GM10248 (cell line): Measurements from ENCODE around the gene RHBDL3.

Source experiments
- CTCF ChIA-PET: fragments of 300-600 bp; sonication (Branson Sonifier 250); formaldehyde crosslinking; extraction: SDS; loops from one replicate; lab custom pipeline; 2021; ENCODE audit warnings: antibody characterized with exemption; lab: Yijun Ruan, JAX
- POLR2A ChIA-PET: fragments of 350-650 bp; sonication (Branson Sonifier 250); formaldehyde crosslinking; extraction: SDS; loops from one replicate; lab custom pipeline; 2020; ENCODE audit warnings: antibody characterized with exemption; lab: Yijun Ruan, JAX
- DNase-seq: peaks from one replicate; pipeline ENCODE4 v3.0.0; 2012; ENCODE audit errors: extremely low spot score
- TF ChIP-seq, protein P1 (sequence below): IDR thresholded peaks from 2 replicates; pipeline ENCODE4 v1.5.1; 2012; ENCODE audit warnings: mild to moderate bottlenecking, low read depth; ENCODE audit errors: extremely low read depth, missing control alignments, control extremely low read depth

The RHBDL3 gene

DNA sequence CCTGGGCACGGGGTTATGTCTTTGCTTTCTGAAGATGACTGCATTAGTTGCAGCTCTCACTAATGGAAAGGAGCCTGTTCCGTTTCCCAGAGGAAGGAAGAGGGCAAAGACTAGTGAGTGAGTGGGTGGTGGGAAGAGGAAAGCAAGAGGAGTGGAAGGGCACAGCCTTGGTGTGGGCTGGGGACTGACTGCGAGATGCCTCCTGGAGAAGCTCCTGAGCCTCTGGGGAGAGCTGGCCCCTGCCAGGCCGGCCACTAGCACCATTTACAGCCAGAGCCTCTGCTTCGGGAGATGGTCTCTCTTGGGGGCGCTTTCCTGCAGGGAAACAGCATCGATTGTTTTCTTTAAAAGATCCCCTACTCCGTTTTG is 825 bp upstream of the RHBDL3 start:
- ChIA-PET CTCF (no interaction called here), POLR2A (no interaction called here)
- DNase-seq: no peak
- TF ChIP-seq, protein P1, sequence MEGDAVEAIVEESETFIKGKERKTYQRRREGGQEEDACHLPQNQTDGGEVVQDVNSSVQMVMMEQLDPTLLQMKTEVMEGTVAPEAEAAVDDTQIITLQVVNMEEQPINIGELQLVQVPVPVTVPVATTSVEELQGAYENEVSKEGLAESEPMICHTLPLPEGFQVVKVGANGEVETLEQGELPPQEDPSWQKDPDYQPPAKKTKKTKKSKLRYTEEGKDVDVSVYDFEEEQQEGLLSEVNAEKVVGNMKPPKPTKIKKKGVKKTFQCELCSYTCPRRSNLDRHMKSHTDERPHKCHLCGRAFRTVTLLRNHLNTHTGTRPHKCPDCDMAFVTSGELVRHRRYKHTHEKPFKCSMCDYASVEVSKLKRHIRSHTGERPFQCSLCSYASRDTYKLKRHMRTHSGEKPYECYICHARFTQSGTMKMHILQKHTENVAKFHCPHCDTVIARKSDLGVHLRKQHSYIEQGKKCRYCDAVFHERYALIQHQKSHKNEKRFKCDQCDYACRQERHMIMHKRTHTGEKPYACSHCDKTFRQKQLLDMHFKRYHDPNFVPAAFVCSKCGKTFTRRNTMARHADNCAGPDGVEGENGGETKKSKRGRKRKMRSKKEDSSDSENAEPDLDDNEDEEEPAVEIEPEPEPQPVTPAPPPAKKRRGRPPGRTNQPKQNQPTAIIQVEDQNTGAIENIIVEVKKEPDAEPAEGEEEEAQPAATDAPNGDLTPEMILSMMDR: no peak

DNA sequence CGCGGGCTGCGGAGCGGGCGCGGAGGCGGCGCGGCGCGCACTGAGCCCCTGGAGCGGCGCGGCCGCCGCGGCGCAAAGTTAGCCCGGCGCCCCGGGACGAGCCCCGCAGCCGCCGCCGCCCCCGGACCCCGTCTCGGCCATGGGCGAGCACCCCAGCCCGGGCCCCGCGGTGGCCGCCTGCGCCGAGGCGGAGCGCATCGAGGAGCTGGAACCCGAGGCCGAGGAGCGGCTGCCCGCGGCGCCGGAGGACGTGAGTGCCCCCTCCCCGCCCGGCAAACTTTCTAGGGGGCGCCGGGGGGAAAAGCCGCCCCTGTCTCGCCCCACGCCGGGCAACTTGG is 388 bp downstream of the RHBDL3 start:
- POLR2A ChIA-PET: no interaction called here
- TF ChIP-seq, protein P1: no peak
- CTCF ChIA-PET: no interaction called here
- DNase-seq: no peak

DNA sequence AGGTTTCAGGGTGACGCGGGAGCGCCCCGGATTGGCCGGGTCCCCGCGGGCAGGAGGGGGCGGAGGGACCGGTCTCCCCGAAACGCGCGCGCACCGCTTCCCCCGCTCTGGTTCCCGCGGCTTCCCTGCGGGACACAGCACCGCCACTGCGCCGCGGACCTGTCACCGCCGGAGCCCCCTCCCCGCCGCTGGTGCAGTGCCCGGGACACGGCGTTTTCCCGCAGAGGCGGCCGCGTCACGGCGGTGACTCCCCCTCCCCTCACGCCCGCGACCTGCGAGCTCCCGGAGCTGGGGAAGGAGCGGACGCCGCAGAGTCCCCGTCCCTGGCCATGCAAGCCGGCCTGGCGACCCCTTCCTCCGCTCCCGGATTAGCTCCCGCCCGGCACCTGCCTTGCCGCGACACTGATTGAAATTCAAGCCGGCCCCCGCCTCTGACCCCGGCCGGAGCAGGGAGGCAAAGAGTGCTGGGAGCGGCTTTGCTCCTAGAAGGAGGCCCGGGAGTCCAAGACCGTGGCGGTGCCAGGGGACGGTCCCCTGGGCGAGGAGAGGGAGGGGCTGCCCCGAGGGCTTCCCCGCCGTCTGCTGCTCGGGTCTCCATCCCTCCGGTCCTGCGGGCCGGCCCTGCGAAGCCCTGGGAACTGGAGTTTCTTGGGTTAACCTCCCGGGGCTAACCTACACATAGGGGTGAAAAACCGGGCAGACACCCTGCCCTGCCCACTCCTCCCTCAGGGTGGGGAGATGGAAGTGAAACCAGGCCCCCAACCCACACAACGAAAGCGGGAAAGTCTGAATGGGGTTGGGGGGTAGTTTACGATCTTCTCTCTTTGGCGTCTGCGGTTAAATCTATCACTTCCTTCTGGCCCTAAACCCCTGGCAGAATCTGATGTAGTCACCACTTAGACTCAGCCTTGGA is 1.0 kb downstream of the RHBDL3 start:
- TF ChIP-seq, protein P1: no peak
- POLR2A ChIA-PET: no interaction called here
- DNase-seq: peak; percentile 52
- CTCF ChIA-PET: no interaction called here

DNA sequence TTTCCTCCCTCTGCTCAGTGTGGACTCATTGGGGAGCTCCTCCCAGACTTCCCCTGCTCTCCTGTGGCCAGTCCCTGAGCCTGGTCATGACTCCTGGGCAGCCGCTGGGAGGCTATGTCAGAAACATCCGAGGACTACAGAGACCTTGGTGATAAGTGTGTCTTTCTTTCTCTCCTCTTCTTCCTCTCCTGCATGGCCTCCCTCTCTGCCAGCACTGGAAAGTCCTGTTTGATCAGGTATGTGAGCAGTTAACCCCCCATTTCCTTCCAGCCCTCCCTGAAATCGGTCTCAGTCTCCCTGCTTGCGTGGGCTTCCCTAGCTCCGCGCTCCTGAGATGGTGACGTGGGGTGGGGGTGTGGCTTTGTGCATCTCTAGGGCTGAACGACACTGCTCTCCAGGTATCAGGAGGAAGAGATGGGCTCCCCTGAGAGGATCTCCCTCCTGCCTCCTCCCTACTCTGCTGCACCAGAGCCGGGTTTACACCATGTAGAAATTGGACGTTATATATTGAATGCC is 2.1 kb downstream of the RHBDL3 start:
- ChIA-PET CTCF (interaction anchor here (1.3 kb wide), 1 partner anchor 14 kb away, joined by 4 read pairs; no protein-coding TSS in a partner anchor), POLR2A (no interaction called here)

DNA sequence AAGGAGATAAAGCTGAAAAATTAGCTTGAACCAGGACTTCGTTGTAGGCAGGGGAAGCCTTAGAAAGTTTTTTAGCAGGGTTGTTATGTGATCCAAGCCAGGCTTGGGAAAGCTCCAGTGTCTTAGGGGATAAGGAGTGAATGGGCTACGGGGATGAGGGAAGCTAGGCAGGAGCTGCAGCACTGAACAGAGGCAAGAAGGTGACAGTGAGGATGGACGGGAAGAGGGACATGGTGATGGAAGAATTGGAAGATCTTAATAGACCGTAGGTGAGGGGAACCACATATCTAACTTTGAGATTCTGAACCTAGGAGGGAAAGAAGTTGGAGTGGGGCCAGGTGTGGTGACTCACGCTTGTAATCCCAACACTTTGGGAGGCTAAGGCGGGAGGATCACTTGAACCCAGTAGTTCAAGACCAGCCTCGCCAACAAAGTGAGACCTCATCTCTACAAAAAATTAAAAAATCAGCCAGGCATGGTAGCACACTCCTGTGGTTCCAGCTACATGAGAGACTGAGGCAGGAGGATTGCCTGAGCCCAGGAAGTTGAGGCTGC is 3.2 kb downstream of the RHBDL3 start:
- no peak for DNase-seq
- ChIA-PET CTCF (interaction anchor here (1.3 to 1.5 kb wide), 2 partner anchors 10 to 16 kb away, joined by 4 read pairs; no protein-coding TSS in a partner anchor), POLR2A (no interaction called here)
- TF ChIP-seq, protein P1: no peak

More for the DNA sequence above, 2.1 kb downstream of the RHBDL3 start:
- TF ChIP-seq, protein P1: no peak
- DNase-seq: no peak

DNA sequence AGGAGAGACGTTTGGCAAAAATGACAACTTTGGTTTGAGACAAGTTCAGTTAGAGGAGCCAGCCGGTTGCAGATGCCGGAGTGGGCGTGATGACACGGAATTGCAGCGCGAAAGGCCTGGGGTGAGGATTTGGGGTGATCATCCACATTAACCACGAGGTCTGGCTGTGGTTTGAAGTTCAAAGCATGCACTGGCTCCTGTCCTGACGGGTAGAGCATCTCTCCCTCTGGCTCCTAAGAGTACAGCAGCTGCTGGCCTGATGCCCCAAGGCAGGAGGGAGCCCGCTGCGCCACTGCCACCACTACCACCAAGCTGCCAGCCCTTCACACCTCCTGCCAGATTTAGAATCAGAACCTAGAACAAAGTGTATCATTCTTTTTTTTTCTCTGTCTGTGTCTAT is 3.7 kb downstream of the RHBDL3 start:
- no peak for DNase-seq
- CTCF ChIA-PET: interaction anchor here (1.5 kb wide), 1 partner anchor 9 kb away, joined by 4 read pairs; no protein-coding TSS in a partner anchor
- TF ChIP-seq, protein P1: no peak
- POLR2A ChIA-PET: no interaction called here
